Stomach (tissue), 9 donors: ENCODE results near the gene TBL1XR1. TPM values are rescaled to one million over a fixed set of nuclear protein-coding genes. Genes with fewer than 3 reads are reported as not detected.
A peak's percentile ranks its signal among the peaks of the same experiment; 100 is the strongest.

Experiments used
- DNase-seq, 2 donors: peaks; one replicate each; pipeline versions ENCODE4 v3.0.0 to v3.0.0-alpha.2; 2013 to 2019
- H3K27ac ChIP-seq, 5 donors: fragments of 200-600 bp in 4 of 5; sonication (generic) in 4 of 5; one replicate each; pipeline ENCODE4 v1.5.1; 2013 to 2019; ENCODE audit warnings: mild to moderate bottlenecking in 1 of 5, moderate library complexity in 1 of 5
- H3K27me3 ChIP-seq, 3 donors: fragments of 200-600 bp; sonication (generic); one replicate each; pipeline ENCODE4 v1.5.1; 2017 to 2019; ENCODE audit warnings: mixed run types in 1 of 3
- H3K36me3 ChIP-seq, 4 donors: fragments of 200-600 bp; sonication (generic); 1 replicate in 3 of 4; 2 replicates in 1 of 4; pipeline ENCODE4 v1.5.1; 2016 to 2019
- H3K4me1 ChIP-seq, 4 donors: fragments of 200-600 bp; sonication (generic); one replicate each; pipeline ENCODE4 v1.5.1; 2016 to 2019
- H3K4me3 ChIP-seq, 4 donors: fragments of 200-600 bp; sonication (generic) in 3 of 4; one replicate each; pipeline ENCODE4 v1.5.1; 2016 to 2019; ENCODE audit warnings: mild to moderate bottlenecking in 1 of 4
- H3K9me3 ChIP-seq, 4 donors: fragments of 200-600 bp; sonication (generic); one replicate each; pipeline ENCODE4 v1.5.1; 2016 to 2019
- EP300 ChIP-seq: sonication (generic); formaldehyde crosslinking; IDR thresholded peaks from one replicate; pipeline ENCODE4 v1.6.1; 2017; ENCODE audit warnings: antibody characterized with exemption
- POLR2A ChIP-seq, 4 donors: fragments of 450-650 bp; IDR thresholded peaks; one replicate each; pipeline ENCODE4 v1.6.1; 2016; ENCODE audit warnings: antibody characterized with exemption in 4 of 4, control low read depth in 2 of 4, mild to moderate bottlenecking in 1 of 4, moderate library complexity in 1 of 4
- POLR2AphosphoS5 ChIP-seq, 3 donors: sonication (generic); formaldehyde crosslinking; IDR thresholded peaks; one replicate each; pipeline ENCODE4 v1.6.1; 2016; ENCODE audit warnings: antibody characterized with exemption in 3 of 3
- WGBS, 5 donors: extraction: QIAGEN DNeasy Blood & Tissue Kit in 3 of 5; methylation state at CpG; one replicate each; pipeline versions ENCODE4 v1.1.5 to v1.1.7; 2013 to 2018; 5-methylcytosine and 5-hydroxymethylcytosine counted together
- intact Hi-C: fragments of 100-400 bp; cut with DNase I; formaldehyde crosslinking; loops from one replicate; pipeline ENCODE4 v1.15.1; 2023; ENCODE audit warnings: low total_unique reads
- polyA plus RNA-seq, 3 donors: library from polyadenylated mRNA; stranded (reverse); fragments of 200-250 nt; gene quantifications; one replicate each; pipeline ENCODE4 v1.2.3, GENCODE V29; 2013
- total RNA-seq, 5 donors: library from RNA; depleted of rRNA; stranded (reverse); fragments of >200 nt; gene quantifications; one replicate each; pipeline versions ENCODE4 v1.1.0 to v1.2.3, GENCODE V29; 2014 to 2016
- TF ChIP-seq, protein P1 (sequence below), 7 experiments: fragments of 450-650 bp in 4 of 7; fragments of 200-600 bp in 3 of 7; sonication (generic) in 3 of 7; IDR thresholded peaks; one replicate each; pipeline ENCODE4 v1.5.1; 2016 to 2019; ENCODE audit warnings: antibody characterized with exemption in 7 of 7, control low read depth in 2 of 7, mild to moderate bottlenecking in 1 of 7
- donor health status: healthy with polysubstance abuse.
- donor health status: Bipolar disorder and iron deficiency.
- donor health status: healthy.

TBL1XR1 gene
- total and polyA plus RNA-seq, 8 donors, result 11.6 to 217 (median 41.1) TPM

DNA sequence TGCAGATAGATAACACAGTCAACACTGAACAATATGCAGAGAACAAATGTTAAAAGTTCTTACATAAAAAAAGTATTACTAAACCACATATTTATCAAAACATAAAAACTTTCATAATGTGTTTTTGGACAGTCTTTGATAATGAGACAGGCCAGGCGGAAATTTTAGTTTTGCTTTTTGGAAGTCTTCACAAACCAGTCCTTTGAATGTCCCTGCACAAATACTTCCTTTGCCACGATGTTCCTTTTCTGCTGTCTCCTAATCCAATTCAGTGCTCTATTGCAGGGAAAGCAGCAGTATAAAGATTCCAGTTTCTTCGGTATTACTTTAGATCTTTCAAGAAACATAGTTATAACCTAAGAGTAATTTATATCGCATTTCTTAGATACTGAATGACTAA lies 135.9 kb downstream of the TBL1XR1 start:
- Histone ChIP-seq H3K36me3 (no peaks in the 10 kb centered on the region), H3K9me3 (no peaks in the 10 kb centered on the region), H3K27me3 (no peaks in the 10 kb centered on the region), H3K4me3 (no peak overlapping the region), H3K4me1 (peaks cover 3 to 62% (median 33%) of the 10 kb centered on the region in 4 donors), H3K27ac (no peak overlapping the region)
- TF ChIP-seq POLR2A (IDR thresholded peaks at IDR 0.05), result no peak
- 80 to 85% (median 81%) methylated on average over 4 of the region's 4 CpGs for WGBS, 5 donors
- DNase-seq, result no peak
- intact Hi-C loops, result loop anchor here (10.0 kb wide), 1 partner anchor 113 kb away; no protein-coding TSS in a partner anchor

- no peak for DNase-seq
- TF ChIP-seq EP300 (no peak), POLR2A (IDR thresholded peaks at IDR 0.05) (no peak), POLR2AphosphoS5 (IDR thresholded peaks at IDR 0.05) (no peak)
- TF ChIP-seq, protein P1, sequence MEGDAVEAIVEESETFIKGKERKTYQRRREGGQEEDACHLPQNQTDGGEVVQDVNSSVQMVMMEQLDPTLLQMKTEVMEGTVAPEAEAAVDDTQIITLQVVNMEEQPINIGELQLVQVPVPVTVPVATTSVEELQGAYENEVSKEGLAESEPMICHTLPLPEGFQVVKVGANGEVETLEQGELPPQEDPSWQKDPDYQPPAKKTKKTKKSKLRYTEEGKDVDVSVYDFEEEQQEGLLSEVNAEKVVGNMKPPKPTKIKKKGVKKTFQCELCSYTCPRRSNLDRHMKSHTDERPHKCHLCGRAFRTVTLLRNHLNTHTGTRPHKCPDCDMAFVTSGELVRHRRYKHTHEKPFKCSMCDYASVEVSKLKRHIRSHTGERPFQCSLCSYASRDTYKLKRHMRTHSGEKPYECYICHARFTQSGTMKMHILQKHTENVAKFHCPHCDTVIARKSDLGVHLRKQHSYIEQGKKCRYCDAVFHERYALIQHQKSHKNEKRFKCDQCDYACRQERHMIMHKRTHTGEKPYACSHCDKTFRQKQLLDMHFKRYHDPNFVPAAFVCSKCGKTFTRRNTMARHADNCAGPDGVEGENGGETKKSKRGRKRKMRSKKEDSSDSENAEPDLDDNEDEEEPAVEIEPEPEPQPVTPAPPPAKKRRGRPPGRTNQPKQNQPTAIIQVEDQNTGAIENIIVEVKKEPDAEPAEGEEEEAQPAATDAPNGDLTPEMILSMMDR (IDR thresholded peaks at IDR 0.05), result no peak
- Histone ChIP-seq H3K4me1 (peaks cover 4 to 61% (median 34%) of the 10 kb centered on the region in 4 donors), H3K36me3 (no peaks in the 10 kb centered on the region), H3K27ac (no peak overlapping the region), H3K9me3 (no peaks in the 10 kb centered on the region), H3K27me3 (no peaks in the 10 kb centered on the region), H3K4me3 (no peak overlapping the region)
- 39 to 66% (median 53%) methylated on average over 1 of the region's 1 CpG for WGBS, 5 donors
- intact Hi-C loops, result loop anchor here (10.0 kb wide), 1 partner anchor 114 kb away; no protein-coding TSS in a partner anchor
Observed at GRCh38 chr3:177060492-177060891, 136.8 kb downstream of the TBL1XR1 start.

DNA sequence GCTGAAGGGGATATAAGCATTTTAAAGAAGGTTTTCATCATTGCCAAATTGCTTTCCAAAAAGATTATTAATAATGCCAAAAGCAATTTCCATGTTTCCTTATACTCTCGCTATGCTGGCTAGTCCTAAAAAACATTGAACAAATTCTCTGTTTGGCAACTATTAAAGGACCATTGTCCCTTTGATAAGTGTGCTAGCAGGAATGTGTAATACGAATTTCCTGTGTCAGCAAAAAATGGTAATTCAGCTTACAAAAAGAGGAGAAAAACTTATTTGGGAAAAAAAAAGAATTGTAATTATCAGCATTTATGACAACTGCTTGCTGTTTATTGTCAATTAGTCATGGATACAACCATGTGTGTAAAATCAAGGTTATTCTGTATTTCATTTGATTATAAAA lies 138.6 kb downstream of the TBL1XR1 start:
- Histone ChIP-seq H3K36me3 (no peaks in the 10 kb centered on the region), H3K9me3 (no peaks in the 10 kb centered on the region), H3K27me3 (no peaks in the 10 kb centered on the region), H3K27ac (no peak overlapping the region), H3K4me3 (no peak overlapping the region), H3K4me1 (peaks cover 4 to 58% (median 31%) of the 10 kb centered on the region in 4 donors)
- intact Hi-C loops, result loop anchor here (5.0 to 10.0 kb wide), 2 partner anchors 134 to 306 kb away; no protein-coding TSS in a partner anchor
- no peak for DNase-seq
- WGBS, 5 donors, result 60 to 81% (median 66%) methylated on average over 2 of the region's 2 CpGs
- no peak for TF ChIP-seq POLR2AphosphoS5 (IDR thresholded peaks at IDR 0.05)
- TF ChIP-seq POLR2A (IDR thresholded peaks at IDR 0.05), result no peak
- TF ChIP-seq, protein P1 (IDR thresholded peaks at IDR 0.05), result no peak
- TF ChIP-seq EP300, result no peak

- Histone ChIP-seq H3K4me3 (no peak overlapping the region), H3K27ac (no peak overlapping the region), H3K9me3 (no peaks in the 10 kb centered on the region), H3K36me3 (no peaks in the 10 kb centered on the region), H3K27me3 (no peaks in the 10 kb centered on the region), H3K4me1 (peaks cover 4 to 58% (median 32%) of the 10 kb centered on the region in 4 donors)
- WGBS, 5 donors, result 77 to 90% (median 80%) methylated on average over 4 of the region's 4 CpGs
- peak in 1 of 2 donors; percentile 21 for DNase-seq
- intact Hi-C loops, result loop anchor here (5.0 to 10.0 kb wide), 2 partner anchors 135 to 307 kb away; no protein-coding TSS in a partner anchor
- TF ChIP-seq POLR2A (IDR thresholded peaks at IDR 0.05) (no peak), POLR2AphosphoS5 (IDR thresholded peaks at IDR 0.05) (no peak), EP300 (no peak)
- TF ChIP-seq, protein P1 (IDR thresholded peaks at IDR 0.05), result no peak
Observed at GRCh38 chr3:177057768-177058167, 139.5 kb downstream of the TBL1XR1 start.

DNA sequence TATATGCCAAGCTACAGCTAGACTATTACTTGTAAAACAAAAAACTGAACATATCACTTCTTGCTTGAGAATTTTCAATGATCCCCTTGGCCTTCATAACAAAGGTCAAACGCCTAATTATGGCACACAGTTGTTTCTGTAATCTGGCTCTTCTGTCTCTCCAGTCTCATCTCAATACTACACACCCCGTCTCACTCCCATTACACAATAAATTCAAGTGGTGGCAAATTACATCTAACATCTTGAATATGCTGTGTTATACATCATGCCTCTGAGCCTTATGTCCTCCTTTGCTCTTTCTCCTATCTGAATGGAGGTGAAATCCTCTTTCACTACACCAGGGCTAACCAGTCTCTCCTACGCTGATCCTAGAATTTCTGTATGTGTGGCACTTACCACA lies 140.4 kb downstream of the TBL1XR1 start:
- Histone ChIP-seq H3K9me3 (no peaks in the 10 kb centered on the region), H3K36me3 (no peaks in the 10 kb centered on the region), H3K27ac (no peak overlapping the region), H3K4me1 (peaks cover 0 to 63% (median 32%) of the 10 kb centered on the region in 4 donors), H3K4me3 (no peak overlapping the region), H3K27me3 (no peaks in the 10 kb centered on the region)
- WGBS, 5 donors, result 88 to 98% (median 93%) methylated on average over 3 of the region's 3 CpGs
- no peak for DNase-seq
- TF ChIP-seq, protein P1 (IDR thresholded peaks at IDR 0.05), result no peak
- TF ChIP-seq EP300 (no peak), POLR2AphosphoS5 (IDR thresholded peaks at IDR 0.05) (no peak), POLR2A (IDR thresholded peaks at IDR 0.05) (no peak)
- intact Hi-C loops, result loop anchor here (5.0 to 10.0 kb wide), 2 partner anchors 135 to 308 kb away; no protein-coding TSS in a partner anchor
